Stimulated activated CD4-positive, alpha-beta T cell treated with anti-CD3 and anti-CD28 coated beads, Interleukin-1b, Interleukin-23, amount 100 ng/mL, for 1 hour (primary cell): ENCODE data around the gene COX7A2.

ENCODE experiments used
- DNase-seq, 2 donors: peaks; one replicate each; pipeline ENCODE4 v3.0.0-alpha.2; 2020; ENCODE audit warnings: low read depth in 2 of 2

COX7A2 gene, protein sequence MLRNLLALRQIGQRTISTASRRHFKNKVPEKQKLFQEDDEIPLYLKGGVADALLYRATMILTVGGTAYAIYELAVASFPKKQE

DNA sequence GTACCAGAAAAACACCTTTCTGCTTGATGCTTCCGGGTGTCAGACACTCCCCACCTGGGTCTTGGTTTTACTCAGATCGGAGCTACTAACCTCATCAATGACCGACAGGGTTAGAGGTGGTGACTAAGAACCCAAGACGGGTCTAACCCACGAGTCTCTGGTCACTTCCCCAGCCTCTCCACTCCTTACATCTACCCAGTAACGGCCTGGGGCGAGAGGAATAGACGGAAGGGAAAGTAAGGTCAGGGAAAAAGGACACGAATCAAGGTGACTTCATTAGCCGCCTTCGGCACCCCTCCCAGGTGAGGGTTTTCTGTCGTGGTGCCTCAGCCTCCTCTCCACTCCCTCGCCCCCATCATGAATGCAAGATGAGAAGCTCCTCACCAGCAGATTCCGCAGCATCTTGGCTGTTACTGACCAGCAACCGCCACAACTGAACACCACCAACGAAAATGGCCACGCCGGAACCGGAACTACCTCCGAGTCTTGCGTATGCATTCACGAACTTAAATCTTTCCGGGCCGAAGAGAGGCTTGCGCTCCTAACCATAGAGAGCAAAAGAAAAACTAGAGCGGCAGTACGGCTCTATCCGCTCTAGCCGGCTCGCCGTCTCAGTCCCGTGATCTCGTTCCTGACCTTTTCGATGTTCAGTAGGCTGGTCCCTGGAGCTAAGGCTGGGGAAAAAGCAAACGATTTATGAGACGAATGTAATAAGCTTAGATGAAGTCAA is at the start of gene COX7A2:
Gene COX7A2, minus strand, starts transcription at position 469 of the 730 bp plus-strand sequence. Its CDS starts 67 bp downstream, at position 402.
- DNase-seq: peak; percentile 48 to 55

DNA sequence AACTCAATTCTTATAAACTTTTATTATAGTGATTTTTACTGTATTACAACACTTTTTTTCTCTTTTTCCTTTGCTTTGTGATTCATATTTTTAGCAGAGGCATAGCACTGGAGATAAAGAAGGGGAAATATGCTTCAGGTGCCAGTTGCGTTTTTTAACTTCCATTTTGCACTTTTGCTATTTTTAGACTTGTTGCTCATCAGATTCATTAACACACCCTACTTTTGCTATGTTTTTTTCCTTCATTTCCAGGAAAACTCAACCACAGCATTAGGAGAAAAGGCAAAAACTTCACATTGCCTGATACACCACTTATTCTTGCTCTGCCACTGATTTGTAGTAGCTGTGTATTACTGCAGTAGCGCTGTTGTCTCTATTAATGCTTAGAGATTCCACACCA is 49.0 kb upstream of the COX7A2 start:
- DNase-seq: no peak

DNA sequence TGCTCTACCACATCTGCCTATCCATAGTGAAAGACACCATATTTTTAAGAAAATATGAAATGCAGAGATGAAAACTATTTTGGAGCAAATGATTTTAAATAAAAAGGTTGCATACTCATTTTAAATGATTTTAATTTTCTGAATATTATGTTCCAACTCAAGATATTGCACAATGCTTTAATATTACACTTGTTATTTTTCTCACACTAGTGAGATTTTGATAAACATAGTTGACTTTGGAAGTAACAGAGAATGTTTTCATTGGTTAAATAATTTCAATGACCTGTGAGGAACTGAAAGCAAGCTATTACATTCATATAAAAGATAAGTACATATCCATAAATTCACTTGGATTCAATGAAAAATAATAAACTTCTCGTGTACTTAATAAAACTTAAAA is 48.1 kb upstream of the COX7A2 start:
- no peak for DNase-seq

DNA sequence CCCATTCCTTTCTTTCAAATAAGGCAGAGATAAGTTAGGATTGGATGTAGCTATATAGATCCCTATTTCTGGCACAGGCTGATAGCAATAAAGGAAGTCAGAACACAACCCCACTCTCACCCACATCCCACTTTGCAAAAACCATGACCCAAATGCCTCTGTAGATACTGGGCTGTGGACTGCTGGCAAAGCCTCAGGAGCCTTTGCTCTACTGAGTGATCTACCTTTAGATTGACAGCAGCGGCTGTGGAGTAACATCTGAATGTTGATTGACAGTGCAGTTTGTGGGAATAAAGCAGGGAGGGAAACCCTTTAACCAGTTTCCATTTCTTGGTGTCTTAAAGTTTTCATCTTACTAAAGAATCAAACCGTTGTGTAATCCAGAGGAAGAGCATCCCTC is 47.7 kb upstream of the COX7A2 start:
- DNase-seq: no peak

DNA sequence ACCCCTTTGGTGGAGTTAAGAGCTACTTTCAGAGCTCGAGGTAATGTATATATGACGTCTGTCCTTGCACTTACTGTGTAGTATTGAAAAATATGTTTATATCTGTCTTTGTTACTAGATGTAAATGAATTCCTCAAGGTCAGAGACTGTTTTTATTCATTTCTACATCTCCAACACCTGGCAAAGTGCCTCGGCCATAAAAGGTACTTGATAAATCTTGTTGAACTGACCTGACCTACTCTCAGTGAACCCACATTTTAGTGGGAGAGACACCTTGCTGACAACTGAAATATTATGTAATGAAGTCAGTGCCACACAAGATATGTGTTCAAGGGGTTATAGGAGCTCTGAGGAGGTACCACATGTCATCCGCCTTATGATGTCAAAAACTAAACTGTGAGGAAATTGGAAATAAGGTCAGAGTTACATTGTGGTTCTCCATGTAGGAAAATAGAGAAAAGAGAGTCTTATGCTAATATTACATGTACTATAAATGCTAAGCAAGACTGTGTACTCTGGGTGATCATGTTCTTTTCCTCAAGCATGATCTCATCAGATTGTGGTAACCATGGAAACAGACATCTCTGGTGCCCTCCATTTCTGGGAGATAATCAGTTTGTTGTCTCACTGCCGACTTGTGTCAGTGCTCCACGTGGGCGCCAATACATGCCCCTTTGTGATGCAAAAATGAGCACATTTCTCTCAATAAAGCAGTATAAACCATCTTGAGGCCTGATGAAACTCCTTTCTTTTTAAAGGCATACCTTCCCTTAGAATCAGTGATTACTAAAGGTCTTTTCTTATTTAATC is 46.7 kb upstream of the COX7A2 start:
- no peak for DNase-seq

DNA sequence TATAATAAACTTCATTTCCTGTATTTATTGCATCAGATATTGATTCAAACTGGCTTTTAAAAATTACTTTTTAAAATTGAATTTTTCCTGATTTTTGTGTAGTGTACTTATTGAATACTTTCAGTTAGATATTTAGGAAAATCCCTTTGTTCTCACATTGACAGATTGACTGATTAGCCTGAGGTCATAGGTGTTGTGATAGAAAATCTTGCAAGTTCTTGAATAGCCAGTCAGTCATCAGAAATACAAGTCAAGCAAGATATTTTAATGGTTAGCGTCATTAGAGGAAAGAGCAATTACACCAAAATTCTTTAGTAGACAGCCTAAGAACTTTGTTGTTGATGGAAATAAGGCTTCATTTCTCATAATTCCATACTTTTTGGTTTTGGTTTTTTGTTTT is 44.4 kb upstream of the COX7A2 start:
- no peak for DNase-seq

DNA sequence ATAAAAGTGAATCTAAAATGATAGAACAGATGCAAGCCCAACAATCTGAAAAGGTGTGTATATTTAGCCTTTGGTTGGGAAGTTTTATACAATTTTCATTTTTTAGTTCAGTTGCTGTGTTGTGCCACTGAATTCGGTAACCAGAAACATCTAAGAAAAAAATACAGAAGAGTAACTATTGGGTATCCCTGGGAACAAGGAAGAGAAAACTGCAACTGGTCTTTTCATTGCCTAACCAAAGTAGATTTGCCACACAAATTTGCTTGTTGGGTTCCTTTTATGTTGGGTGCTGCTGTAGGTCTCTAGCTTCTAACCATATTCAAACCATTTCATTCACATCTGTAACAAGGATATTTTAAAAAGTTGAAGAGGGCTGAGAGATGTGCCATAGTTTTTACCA is 43.8 kb upstream of the COX7A2 start:
- no peak for DNase-seq

DNA sequence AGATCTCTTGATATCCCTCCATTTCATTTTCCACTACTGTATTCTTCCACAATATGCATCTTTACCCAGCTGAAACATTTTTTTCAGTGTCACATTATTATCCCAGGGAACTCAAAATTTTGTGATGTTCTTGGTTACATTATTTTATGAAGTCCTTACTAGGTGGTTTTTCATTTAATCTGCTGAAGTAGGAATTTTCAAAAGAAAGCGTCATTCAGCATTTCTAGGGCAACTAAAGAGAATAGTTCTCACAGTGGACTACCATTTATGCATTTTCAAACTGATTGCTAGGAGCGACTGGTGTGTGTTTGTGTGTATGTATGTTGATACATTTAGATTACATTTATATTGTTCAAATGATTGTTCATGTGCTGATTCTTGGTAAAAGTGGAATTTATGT is 43.4 kb upstream of the COX7A2 start:
- DNase-seq: no peak

DNA sequence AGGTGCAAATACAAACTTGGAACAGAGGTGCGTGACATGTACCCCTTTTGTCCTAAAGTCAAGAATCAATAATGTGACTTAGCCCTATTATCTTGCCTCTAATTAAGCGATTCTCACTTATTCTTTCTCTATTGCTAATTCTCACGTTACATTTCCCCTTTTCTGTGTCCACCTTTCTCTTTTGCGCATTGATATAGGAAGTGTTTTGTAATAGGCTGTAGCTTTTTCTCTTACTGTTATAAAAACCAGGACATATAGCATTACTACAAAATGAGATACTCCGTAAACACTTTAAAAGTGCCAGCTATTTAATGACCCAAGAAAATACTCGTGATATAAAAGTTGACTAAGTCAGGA is 41.7 kb upstream of the COX7A2 start:
- DNase-seq: no peak

DNA sequence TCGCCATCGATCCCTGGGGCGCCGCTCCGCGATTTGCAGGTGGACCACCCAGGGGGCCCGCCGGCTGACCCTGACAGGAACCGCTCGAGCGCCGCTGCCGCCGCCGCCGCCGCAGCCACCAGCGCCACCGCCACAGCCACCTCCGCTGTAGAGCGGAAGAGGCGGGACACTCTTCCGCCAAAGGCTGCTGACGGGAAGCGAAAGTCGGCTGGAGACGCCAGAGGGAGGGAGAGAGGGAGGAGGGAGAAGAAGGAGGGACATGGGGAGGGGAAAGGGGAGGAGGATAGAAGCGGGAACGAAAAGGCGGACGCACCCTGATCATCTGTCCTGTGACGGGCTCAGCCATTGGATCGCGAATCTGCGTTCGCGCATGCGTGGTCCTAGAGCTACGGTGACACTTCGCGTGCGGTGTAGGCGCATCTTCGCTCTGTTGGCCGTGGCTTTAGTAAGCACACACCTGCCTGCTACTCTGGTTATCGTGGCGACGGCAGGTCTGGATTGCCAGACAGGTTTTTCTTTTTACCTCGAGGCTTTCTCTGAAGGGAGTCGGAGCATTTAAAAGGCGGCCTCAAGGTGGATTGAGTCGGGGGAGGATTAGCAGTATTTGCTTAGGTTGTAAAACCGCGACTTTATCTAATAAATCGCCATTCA is 41.2 kb upstream of the COX7A2 start, which contains the start of gene TMEM30A:
Gene TMEM30A, minus strand, starts transcription at position 161 of the 651 bp plus-strand sequence. Its CDS starts 154 bp downstream, at position 7.
- DNase-seq: peak; percentile 86 to 94

DNA sequence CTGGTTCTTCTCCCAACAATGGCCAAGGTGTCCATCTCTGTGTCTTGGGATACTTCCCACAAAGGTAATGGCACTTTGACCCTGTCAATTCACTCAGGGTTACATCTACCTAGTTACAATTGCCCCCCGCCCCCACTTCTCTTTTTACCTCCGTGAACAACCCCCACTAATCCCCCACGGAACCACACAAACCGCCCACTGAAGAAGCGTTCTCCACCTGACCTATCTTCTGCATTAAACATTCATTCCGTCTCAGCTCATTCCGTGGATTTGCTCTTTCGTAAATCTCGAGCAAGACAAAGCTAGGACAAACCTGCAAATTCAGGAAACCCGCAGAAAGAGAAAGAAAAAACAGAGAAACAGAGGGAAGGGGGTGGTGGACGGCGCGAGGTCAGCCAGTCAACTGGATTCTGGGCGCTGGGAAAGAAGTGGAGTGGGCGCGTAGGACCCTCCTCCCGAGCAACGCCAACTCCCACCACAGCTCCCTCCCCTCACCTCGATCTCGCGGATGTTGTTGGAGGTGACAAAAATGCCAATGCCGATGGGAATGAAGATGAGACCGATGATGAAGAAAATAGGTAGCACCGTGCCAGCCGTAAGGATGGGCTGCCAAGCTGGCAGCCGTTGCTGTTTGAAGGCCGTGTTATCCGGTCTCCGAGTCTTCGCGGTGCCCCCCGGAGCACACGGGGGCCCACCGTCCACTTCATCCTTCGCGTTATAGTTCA is 40.5 kb upstream of the COX7A2 start:
- no peak for DNase-seq

DNA sequence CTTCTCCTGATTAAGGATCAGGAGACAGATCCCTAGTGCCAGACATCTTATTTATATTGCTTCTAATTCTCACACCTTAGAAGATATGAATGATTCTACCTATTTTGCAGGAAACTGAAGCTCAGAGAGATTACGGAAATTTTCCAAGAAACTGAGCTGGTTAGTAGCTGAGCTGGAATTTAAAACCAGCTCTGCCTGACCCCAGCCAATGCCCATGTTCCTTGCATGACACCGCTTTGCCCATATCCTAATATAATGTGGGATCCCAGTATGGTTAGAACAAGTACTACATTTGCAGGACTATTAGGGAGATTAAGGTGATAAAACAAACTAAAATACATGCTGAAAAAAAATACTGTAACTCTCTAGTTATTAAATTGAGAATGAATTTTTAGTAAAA is 39.1 kb upstream of the COX7A2 start:
- no peak for DNase-seq

DNA sequence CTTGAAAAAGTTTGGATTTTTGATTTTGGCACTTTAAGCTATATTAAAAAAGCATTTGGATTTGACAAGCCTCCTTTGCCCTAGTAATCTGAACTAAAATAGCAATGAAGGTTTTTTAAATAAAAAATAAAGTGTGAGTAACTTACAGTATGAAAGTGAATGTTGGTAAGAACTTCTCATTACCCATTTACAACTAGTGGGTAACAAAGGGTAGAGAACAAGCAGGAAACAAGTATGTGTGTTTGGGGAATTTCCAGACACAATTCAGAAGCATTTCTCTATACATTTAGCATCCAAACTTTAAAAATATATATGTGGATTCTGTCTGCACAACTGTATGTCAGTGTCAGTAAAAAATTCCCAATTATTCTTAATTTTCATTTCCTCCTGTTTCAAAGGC is 38.1 kb upstream of the COX7A2 start:
- no peak for DNase-seq

DNA sequence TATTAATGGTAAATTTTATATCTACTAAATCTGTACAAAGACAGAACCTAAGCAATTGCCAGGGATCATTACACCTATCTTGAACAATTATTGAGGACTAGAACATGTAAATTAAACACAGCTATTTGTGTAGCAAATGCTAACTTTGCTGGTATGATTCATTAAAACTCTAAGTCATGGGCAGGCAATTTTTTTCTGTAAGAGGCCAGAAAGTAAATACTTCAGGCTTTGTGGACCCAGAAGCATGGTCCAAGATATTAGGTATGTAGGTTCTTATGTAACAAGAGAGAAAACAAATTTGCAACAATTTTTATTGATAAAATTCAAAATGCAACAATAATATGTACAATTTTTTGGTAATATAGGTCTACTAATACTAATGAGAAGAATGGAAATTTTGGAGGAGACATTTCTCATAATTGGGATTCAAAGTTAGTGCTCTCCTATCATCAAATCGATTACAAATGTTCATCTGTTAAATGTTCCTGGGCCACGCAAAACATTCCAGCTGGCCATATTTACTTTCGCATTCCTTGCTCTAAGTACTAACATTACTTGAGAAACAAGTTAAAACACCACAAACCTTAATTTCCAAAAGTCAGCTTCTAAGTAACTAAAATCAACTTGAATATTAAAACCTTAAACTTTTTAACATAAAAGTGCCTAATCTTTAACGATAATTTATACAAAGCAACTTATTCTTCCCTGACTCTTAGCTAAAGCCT is 36.7 kb upstream of the COX7A2 start:
- DNase-seq: no peak

DNA sequence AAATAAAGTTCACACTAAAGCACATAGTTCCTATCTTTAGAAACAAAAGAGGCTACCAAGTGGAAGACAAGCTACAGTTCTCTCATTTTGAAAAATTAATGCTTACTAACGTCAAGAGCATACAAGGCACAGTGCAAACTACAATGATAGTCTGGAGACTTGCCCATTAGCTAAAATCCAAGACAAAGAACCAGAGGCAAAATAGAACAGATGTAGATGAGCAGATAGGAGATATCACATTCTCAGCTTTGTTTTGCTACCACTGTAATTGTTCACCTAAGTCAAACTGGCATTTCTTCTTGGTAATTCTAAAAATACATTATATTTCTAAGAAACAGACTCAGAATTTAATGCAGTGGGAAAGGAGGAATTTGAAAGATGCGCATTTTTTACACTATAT is 35.8 kb upstream of the COX7A2 start:
- DNase-seq: no peak

DNA sequence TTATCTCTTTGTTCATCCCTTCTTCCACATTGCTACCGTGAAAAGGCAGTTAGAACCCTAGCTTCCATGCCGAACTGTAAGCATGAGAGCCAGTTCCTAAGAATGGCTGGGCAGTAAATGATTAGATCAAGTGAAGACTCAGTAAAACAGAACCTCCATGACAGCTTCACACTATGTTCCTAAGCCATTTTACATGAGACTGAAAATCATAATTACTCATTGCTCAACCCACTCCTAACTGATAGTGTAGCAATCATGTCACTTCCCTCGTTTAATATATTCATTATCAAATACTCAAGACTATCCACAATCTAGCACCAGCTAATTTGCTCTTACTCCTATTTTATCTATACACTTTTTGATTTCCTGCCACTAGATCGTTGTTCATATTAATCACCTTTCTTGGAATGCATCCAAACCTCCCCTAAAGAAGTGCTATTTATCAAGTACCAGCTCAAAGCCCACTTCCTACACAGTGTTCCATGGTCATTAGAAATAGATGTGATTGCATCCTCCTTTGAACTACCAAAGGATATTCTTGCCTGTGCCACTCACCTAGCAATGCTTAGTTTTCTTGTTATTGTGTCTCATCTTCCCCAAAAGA is 35.0 kb upstream of the COX7A2 start:
- no peak for DNase-seq

DNA sequence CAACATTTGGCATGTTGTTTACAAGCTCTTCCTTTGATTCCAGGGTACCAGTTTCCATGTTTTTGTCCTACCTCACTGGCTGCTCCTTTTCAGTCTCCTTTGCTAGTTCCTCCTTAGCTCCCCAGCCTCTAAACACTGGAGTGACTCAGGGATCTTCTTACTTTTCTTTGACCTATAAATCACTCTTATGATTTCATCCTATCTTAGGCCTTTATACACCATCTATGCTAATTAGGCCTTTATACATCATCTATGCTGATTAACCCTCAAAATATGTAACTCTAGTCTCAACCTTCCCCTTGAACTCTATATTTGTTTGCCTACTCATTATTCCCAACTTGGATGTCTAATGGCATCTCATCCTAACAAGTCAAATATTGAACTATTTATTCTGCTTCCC is 31.5 kb upstream of the COX7A2 start:
- no peak for DNase-seq

DNA sequence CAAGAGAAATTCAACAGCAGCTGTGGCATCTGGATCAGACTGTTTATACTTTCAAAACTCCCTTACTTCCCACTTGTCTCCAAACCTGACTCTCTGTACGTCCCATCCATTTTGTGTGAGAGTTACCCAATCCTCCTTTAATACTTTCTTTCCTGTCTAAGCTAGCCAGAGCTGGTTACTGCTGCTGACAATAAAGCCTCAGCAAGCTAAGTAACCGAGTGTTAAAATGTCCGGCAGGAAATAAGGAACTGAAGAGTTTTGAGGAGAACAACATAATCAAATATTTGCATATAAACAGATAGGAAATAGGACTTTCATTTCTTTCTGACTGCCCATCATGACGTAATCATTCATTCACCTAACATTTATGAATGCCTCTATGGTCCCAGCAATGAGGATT is 29.4 kb upstream of the COX7A2 start:
- no peak for DNase-seq

DNA sequence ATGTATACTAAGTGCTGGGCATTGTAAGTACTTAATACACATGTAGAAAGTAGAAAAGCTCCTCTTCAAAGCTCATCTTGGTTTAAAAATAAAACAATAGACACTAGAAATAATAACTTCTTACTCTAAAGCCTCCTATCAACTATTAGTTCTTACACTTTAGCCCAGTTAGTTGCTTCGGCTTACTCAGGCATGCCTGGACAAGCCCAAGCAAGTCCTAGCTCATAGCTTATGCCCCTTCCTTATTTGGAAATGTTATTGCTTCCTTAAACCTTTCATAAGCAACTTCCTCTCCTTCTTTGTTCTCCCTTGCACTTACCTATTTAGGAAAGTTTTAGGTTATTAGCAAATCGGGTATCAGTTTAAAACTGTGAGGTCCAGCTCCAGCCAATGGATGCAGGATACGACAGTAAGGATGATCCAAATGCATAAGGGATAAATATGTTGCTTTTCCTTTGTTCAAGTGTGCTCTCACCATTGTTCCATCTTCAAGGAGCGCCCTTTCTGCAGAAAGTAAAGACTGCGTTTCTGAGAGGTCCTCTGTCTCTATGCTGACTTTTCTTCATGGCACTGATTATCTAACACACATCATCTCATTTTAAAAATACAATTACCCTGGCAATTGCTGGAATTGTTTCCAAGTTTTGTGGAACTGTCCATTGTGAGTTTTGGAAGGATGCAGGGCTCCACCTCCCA is 28.7 kb upstream of the COX7A2 start:
- no peak for DNase-seq

DNA sequence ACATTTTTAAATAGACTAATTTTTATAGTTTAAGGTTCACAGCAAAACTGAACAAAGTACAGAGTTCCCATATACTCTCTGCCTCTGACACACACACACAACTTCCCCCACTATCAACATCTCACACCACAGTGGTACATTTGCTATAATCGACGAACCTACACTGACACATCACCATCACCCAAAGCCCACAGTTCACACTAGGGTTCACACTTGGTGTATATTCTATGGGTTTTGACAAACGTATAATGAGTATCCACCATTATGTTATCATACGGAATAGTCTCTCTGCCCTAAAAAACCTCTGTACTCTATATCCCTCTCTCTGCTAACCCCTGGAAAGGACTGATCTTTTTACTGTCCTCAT is 25.4 kb upstream of the COX7A2 start:
- DNase-seq: no peak
